HG03575 (cell line): ENCODE results near the gene HDGFL1.

Source experiments
- ATAC-seq: cut with Tn5 transposase; IDR thresholded peaks from one replicate; pipeline ENCODE4 v1.9.1; 2021; ENCODE audit not compliant: unreplicated experiment, insufficient number of reproducible peaks, low FRiP score; ENCODE audit errors: extremely low read depth

The HDGFL1 gene

DNA sequence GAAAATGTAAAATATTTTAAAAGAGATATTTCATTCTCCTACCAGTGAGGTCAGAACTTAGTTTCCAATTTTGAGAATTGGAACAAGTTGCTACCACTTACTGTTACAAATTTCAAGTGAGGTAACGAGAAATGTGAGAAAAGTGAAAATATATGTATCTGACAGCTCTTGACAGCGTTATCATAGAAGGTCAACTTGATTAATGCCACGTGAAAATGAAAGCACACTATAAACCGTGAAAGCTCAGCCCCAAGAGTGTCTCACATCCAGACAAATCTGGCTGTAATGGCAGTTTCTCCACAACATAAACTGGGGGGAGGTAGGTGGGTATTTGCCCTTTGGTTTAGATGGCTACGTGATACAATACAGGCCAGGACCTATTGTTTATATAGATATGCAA is 13.9 kb downstream of the HDGFL1 start:
- no peak for ATAC-seq

DNA sequence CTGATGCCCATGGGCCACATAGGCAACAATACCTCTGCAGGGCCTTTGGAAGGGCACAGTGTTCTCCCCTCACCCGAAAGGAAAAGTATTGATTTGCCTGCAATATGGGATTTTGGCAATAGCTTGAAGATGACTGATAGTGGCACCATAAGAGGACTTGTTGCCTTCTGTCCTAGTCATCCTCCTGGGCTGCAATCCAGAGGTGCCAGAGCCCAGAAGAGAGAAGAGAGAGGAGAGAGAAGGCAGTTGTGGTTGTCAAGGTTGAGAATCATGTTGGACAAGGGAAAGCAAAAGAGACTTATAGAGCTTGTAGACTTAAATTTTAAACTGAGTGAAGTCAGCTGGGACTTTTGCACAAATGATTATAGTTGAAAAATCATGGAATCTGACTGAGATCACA is 14.6 kb downstream of the HDGFL1 start:
- ATAC-seq = no peak

DNA sequence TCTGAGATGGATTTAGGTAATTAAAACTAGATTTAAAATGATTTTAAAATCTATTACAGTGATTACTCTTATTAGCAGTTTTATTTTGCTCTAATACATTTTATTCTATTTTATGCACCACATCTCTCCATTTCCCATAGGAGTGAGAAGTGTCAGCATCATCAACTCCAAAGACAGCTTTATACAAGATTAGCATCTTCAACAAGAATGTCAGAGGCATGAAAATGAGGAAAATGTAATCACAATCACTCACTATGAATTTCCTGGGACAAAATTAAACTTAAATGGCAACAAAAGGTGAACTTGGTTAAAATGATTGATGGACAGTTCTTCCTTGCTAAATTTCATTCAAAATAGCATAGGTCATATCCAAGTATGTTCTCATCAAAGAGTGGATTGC is 19.8 kb downstream of the HDGFL1 start:
- no peak for ATAC-seq

DNA sequence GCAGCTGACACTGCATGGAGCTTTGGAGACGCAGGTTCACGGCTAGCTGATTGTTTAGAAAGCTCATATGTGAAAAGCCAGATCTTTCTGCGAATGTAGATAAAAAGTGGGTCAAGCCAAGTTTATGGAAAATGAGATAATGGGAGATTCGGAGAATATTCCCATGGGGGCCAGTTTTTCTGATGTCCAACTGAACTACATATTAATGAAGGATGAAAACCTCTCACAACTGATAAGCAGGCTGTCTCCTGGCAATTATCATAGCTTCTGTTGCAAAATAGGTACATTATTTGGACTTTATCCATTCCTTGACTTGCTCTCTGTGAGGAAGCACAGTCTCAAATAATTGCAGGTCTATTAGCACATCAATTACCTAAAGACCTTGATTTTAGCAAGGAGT is 21.1 kb downstream of the HDGFL1 start:
- no peak for ATAC-seq

DNA sequence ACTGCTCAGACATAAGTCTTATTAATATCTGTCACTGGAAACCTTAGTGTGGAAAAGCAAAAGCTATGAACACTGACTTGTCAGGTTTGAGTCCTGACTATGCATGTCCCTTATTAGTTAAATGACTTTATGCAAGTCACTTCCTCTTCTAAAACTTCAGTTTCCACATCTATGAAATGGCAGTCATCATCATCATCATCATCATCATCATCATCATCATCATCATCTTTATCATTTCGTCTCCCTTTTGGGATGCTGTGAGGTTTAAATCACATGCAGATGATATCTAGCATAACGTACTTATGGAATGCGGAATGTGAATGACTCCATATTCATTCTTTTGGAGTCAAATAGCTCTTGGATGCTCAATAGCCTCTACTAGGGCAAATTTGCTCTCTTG is 24.5 kb downstream of the HDGFL1 start:
- no peak for ATAC-seq

DNA sequence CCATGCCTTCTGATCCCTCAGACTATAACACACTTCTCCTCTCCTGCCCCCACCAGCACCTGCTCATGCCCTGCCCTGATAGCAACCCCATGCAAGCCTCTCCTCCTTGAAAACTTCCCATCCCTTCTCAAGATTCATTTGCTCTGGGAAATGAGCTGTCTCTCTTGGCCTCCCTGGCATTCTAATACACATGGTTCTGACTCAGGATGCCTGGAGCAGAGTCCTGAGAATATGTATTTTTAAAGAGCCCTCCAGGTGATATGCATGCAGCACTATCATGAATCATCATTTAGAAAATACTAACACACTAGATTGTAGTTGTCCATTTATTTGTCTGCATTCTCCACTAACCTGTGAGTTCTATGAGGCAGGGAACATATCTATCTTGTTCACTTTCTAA is 26.6 kb downstream of the HDGFL1 start:
- ATAC-seq = no peak

DNA sequence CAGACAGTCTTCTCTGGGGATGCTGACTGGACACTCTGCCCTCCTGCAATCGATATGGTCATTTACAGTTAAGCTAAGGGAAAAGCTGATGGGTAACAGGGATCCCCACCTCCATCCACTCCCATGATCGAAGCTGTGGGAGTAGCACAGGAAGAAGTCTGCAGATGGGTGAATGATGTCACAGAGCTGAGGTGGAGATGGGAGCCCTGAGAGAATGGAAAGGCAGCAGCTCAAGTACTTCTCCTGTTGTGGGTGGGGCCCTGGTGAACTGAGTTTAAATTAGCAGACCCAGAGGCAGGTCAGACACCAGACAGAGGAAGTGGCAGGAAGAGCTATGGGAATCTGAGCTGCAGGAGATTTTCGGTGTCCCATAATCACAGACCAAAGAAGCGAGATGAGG is 29.0 kb downstream of the HDGFL1 start:
- ATAC-seq = no peak

DNA sequence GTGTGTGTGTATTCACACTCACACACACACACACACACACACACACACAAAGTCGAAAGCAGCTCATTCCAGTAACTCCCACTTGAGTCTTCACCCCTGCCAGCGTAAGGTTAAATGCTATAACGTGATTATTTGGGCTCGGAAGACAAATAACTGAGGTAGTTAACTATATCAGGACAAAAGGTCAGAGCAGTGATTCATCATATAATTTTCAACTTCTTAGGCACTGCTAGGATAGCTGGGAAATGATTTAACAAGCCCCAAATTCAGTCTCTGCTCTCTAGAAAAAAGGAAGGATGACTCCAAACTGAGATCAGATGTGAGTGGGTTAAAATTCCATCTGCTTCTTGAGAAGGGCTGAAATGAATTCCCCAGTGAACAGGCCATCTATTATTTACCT is 30.7 kb downstream of the HDGFL1 start:
- ATAC-seq = no peak

DNA sequence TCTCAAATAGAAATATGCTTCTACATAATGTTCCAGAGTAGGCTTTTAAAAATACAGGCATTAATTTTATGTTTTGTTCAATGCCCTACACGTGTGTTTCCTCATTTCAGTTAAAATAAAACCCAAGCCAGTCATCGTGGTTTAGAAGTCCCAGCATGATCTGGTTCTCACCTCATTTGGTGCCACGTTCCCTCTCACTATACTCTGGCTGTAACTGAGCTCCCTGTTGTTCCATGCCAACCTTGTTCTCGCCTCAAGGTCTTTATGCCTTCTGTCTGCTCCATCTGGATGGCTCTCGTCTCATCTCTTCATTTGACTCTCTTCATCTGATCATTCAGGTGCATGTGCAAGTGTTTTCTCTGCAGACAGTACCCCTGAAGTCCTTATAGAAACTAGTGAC is 32.6 kb downstream of the HDGFL1 start:
- no peak for ATAC-seq

DNA sequence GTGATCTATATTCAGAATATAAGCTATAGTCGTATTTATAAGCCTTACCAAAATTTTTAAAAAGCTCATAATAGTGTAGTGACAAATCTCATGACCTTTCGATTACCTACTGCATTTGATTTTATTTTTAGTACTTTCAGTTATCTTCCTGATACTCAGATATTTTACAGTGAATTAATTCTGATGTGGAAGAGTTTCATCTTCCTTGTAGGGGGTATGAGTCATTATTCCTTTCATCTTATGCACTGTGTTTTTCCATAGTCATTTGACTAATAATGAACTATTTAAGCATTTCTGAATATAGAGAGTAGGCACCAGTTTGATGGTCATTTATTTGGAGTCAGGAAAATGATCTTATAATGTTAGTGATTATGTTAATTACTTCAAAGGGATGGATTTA is 36.4 kb downstream of the HDGFL1 start:
- ATAC-seq = no peak

DNA sequence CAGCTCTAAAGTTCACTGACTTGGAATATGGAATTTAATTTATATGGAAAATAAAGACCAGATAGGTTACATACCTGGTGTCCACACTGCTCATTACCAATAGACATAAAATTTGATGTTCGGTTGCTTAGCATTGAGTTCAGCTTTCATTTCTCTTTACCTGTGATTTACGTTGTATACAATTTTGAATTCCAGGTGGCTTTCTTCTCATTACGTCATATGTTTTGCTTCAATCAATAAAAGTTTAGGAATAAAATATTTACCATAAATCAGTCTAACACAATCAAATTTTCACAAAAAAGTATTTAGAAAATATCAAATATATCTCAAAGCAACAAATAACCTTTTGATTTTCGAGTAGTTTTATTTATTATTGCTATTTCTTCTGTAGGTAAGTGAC is 40.8 kb downstream of the HDGFL1 start:
- ATAC-seq = no peak

DNA sequence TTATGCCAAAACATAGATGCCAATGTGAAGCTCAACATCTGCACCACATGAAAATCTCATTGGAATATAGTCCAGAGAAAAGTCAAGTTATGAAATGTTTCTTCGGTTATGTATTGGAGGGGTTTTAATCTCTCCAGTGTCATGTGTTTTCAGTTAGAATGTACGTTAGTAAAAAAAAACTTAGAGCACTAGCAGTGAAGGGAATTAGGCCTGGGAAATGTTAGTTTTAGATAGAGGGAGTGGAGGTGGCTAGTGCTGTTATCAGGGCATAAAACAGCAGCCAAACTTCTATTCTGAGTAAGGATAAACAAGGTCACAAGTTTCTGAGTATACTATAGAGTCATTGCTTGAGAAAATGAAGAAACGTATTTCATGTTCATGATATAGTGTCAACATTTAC is 42.9 kb downstream of the HDGFL1 start:
- no peak for ATAC-seq

DNA sequence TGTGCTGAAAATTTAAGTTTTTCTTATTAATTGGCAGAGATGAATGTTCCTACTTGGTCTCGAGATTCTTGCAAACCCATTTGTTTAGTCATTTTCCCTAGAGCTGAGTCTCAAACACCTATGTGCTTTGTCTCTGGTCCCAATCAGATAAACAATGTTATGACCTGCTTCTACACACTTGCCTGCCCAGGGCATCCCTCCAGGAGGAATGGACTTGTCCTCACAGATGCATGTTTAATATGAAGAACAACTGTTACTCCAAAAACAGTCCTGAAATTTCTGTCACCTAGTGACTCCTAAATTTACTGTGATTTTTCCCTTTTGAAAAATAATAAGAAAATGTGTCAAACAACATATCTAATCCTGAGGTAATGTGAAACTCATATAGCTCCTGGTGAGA is 43.7 kb downstream of the HDGFL1 start:
- no peak for ATAC-seq

DNA sequence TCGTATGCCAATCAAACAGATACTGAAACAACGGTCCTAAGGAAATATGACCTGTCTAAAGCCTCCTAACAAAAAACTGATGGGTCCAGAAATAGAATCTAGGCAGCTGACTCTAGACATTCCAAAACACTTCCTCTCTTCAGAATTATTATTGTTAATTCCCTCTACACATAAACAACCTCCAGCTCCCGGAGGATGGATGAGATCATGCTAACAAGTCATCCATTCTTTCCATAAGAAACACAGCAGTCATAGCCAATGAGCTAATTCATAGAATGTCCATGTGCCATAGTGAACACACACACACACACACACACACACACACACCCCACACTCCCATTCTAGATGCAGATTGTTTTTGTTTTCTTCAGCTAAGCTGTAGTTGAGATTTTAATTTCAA is 44.3 kb downstream of the HDGFL1 start:
- ATAC-seq = no peak

DNA sequence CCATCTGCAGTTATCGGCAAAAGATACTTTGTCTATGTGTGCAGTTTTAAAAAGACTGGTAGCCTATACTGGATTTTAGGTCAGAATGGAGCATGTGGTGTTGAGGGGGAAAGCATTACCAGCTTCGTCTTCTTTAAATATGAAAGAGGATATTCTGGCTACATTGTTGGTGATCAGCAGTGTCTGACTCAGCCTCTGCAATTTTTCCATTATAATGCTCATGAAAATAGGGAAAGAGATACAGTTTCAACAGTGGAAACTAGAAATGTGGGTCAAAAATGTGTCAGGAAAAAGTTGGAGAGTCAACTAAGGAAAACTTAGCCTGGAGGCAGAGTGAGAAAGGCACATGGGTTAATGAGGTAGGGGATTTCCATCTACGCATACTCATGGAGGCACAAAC is 45.2 kb downstream of the HDGFL1 start:
- ATAC-seq = no peak

DNA sequence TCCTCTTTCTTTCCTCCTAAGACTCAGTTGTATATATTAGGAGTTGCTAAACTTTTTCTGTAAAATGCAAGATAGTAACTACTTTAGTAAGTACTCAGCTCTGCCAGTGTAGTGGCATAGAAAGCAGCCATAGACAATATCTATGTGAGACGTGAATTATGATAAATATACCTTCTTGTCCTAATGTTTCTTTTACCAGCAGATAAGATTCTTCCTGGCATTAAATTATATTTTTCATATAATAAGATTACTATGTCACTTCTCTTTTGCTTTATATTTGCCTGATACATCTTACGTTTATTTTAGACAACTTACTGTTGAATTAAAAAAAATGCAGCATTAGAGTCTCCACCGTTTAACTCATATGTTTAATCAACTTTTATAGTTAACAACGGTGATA is 51.7 kb downstream of the HDGFL1 start:
- ATAC-seq = no peak
